Retinal pigment epithelial cell (primary cell): ENCODE data around the gene UGT3A1.

Source experiments
- DNase-seq: peaks from one replicate; pipeline ENCODE4 v3.0.0-alpha.2; 2010; ENCODE audit warnings: low read depth
- H3K4me3 ChIP-seq: 2 replicates; pipeline ENCODE4 v1.5.1; 2011; ENCODE audit warnings: mild to moderate bottlenecking, low read length, control low read depth, moderate library complexity
- TF ChIP-seq, protein P1 (sequence below): conservative IDR thresholded peaks from 2 replicates; pipeline ENCODE4 v1.5.1; 2011; ENCODE audit warnings: low read depth, low read length, control low read depth, inconsistent platforms

The UGT3A1 gene

DNA sequence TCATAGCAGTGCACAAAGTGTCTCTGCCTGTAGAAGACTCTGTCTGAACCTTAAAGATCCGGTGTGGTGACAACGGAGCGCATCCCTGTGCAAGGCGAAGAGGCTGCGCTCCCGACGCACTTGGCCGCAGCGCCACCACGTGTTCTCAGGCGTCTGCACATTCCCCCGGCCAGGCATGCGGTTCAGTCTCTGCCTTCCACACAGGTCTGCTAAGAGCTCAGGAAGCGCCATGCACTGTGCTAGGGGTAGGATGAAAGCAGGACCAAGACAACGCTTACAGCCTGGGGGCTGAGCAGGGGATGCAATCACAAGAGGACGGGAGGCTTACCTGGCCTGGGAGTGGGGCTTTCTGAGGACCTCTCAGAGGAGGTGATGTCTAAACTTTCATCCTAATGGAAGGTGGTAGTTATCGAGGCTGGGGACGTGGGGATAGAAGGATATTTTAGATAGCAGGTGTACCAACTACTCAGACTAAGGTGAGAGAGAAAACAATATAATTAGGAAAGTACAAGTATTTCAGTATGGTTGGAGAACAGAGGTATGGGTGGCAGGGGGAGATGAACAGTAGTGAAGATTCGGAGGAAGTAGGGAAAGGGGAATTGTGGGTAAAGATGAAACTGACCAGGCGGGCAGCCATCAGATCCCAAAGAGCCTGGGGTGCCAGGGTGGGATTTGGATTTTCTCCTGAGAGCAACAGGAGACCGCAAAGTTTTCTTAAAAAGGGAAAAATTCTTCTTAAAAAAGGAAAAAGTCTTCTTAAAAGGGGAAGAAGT is 66.1 kb downstream of the UGT3A1 start:
- no peak overlapping the region for H3K4me3 ChIP-seq
- peak; percentile 7 for DNase-seq
- TF ChIP-seq, protein P1, sequence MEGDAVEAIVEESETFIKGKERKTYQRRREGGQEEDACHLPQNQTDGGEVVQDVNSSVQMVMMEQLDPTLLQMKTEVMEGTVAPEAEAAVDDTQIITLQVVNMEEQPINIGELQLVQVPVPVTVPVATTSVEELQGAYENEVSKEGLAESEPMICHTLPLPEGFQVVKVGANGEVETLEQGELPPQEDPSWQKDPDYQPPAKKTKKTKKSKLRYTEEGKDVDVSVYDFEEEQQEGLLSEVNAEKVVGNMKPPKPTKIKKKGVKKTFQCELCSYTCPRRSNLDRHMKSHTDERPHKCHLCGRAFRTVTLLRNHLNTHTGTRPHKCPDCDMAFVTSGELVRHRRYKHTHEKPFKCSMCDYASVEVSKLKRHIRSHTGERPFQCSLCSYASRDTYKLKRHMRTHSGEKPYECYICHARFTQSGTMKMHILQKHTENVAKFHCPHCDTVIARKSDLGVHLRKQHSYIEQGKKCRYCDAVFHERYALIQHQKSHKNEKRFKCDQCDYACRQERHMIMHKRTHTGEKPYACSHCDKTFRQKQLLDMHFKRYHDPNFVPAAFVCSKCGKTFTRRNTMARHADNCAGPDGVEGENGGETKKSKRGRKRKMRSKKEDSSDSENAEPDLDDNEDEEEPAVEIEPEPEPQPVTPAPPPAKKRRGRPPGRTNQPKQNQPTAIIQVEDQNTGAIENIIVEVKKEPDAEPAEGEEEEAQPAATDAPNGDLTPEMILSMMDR, result peak; percentile 82

DNA sequence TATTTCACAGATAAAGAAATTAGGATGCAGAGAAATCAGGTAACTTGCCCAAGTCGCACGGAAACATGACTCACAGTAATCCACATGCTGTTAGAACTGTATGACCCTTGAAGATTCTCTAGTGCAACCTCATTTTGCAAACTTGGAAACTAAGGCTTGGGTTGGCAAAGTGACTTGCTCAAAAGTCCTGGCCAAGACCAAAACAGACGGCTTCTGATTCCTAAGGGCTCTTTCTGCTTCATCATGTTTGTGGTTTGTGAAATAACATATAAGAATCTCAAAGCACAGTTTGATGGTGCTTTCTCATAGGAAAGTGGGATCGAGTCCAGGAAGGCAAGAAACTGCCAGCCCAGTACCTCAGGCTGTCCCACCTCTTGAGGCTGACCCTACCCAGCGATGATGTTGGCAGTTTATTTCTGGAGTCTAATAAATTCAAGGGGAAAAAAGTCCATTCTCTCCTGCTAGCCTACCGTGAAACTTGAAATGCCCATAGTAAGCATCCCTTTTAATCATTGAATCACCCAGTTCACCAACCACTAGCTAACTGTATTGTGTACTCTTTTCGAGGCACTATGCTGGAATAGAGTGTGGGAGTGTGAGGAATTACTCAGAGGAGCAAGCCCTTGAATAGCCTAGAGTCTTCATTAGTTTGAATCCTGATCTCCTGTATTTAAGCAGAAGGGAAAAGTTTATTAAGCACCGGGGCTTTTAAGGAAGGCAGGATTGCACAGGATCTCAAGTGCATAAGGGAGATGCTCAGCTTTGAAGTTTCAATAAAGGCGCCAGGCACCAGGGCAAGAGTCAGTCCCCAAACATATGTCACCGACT is 66.9 kb downstream of the UGT3A1 start:
- no peak overlapping the region for H3K4me3 ChIP-seq
- peak; percentile 5 for DNase-seq

DNA sequence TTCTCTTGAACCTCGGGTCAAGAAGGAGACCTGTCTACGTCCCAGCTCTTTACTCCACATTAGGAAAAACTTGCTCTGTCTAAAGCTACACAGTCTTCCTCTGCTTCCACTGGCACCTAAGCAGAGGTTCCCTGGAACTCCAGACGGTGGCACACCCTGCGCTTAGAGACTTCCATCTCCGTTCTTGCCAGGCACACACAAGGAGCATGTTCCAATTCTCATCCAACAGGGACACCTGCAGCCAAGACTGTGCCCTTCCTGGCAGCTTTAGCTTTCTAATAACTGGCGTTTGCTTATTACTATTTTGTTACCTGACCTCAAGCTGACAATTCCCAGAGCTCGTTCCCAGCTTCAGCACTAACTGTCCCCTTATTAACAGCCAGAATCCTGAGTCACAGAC is 68.7 kb downstream of the UGT3A1 start:
- DNase-seq, result no peak
- TF ChIP-seq, protein P1, result no peak
- H3K4me3 ChIP-seq, result no peak overlapping the region

More for the DNA sequence above, 66.9 kb downstream of the UGT3A1 start:
- TF ChIP-seq, protein P1, result no peak

DNA sequence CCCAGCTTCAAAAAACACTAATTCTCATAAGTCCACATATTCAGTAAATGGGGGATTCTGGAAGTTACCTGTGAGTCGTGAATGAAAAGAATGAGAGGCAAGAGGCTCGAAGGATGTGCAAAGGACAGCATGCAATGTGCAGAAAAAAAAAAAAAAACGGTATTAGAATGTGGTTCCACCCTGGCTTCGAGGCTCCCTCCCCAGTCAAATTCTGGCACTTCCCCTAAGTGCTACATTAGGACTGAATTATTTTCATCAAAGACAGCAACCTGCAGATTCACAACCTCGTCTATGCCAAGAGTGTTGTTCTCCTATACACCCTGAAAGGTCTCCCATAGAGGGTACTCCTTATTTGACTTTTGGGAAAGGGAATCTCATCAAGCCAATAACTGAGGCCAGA is 69.3 kb downstream of the UGT3A1 start:
- H3K4me3 ChIP-seq, result no peak overlapping the region
- no peak for DNase-seq
- TF ChIP-seq, protein P1, result no peak

DNA sequence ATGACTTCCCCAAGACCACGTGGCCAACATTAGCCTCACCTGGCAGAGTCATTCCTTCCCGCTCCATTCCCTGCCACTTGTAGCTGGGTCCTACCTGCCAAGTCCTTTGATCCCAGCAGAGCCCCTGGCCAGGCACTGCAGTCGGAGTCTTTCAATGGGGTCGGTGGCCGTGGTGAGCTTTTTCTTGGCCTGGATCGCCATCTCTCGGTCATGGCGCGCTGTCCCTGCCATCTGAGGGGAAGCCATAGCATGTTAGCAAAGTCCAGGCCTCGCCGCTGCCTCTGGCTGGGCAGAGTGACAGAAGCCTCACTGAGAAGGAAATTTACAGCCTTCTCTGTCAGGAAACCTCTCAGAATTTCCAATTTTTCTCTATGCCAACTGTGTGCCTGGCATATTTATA is 70.3 kb downstream of the UGT3A1 start:
- no peak for DNase-seq
- no peak overlapping the region for H3K4me3 ChIP-seq
- TF ChIP-seq, protein P1, result peak; percentile 24

DNA sequence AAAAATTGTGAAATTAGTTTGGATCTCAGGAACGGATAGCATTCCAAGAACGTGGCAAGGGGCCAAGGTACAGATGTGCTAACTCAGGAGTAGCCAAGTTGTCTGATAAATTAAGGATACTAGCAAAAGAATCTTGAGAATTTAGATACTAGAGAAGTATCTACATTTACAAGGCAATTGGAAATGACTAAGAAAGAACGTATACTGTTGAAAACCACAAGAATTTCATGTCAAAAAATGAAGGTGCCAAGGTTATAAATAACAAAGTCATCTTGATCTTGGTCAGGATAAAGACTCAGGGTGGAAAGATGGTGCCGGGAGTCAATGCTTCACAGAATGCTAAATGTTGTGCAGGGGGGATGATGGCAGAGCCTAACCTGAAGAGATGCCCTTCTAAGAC is 72.0 kb downstream of the UGT3A1 start:
- TF ChIP-seq, protein P1, result no peak
- H3K4me3 ChIP-seq, result no peak overlapping the region
- peak; percentile 60 for DNase-seq
